Fibroblast of lung (primary cell): ENCODE measurements around the gene DOK6.

Experiments used
- CTCF ChIP-seq, 2 donors: IDR thresholded peaks in 1 of 2; conservative IDR thresholded peaks in 1 of 2; 1 replicate in 1 of 2; 2 replicates in 1 of 2; pipeline ENCODE4 v1.5.1; 2011 to 2012; ENCODE audit warnings: low read length in 2 of 2, control low read depth in 1 of 2, inconsistent platforms in 1 of 2, low read depth in 1 of 2, mild to moderate bottlenecking in 1 of 2
- EZH2 ChIP-seq: IDR thresholded peaks from 2 replicates; pipeline ENCODE4 v1.5.1; 2012; ENCODE audit warnings: low read length, control low read depth, mild to moderate bottlenecking; ENCODE audit errors: missing control alignments

- no peak for TF ChIP-seq CTCF (conservative IDR thresholded peaks at IDR 0.05 in 1 of 2, IDR thresholded peaks at IDR 0.05 in 1 of 2; ENCODE audit: low read depth in 1 of 2, low read length in 2 of 2)
- no peak for TF ChIP-seq EZH2
Observed at GRCh38 chr18:69585696-69586095, 185.0 kb downstream of the DOK6 start.
